Psoas muscle (tissue), 8 donors: ENCODE results near the gene AP5Z1. TPM values are rescaled to one million over a fixed set of nuclear protein-coding genes. Genes with fewer than 3 reads are reported as not detected.

Experiments
- ATAC-seq, 4 donors: fragments of 200-7000 bp; cut with Tn5 transposase; one replicate each; pipeline ENCODE4 v1.9.1; 2020; ENCODE audit warnings: moderate library complexity in 3 of 4, mild to moderate bottlenecking in 2 of 4
- DNase-seq, 2 donors: peaks; one replicate each; pipeline ENCODE4 v3.0.0-alpha.2; 2020
- H3K27ac ChIP-seq: fragments of 200-600 bp; one replicate; pipeline ENCODE4 v1.8.0; 2022
- H3K27me3 ChIP-seq, 3 donors: fragments of 200-600 bp in 1 of 3; one replicate each; pipeline versions ENCODE4 v1.6.1 to v1.8.0; 2013 to 2022; ENCODE audit warnings: low read length in 2 of 3, mild to moderate bottlenecking in 2 of 3, moderate library complexity in 1 of 3; ENCODE audit not compliant: insufficient read depth in 3 of 3
- H3K36me3 ChIP-seq, 2 donors: fragments of 200-600 bp in 1 of 2; one replicate each; pipeline versions ENCODE4 v1.6.1 to v1.8.0; 2013 to 2022; ENCODE audit warnings: low read depth in 1 of 2, mild to moderate bottlenecking in 1 of 2, moderate library complexity in 1 of 2; ENCODE audit not compliant: insufficient read depth in 1 of 2
- H3K4me1 ChIP-seq: fragments of 200-600 bp; one replicate; pipeline ENCODE4 v1.8.0; 2022
- H3K4me3 ChIP-seq: fragments of 200-600 bp; one replicate; pipeline ENCODE4 v1.8.0; 2022; ENCODE audit warnings: mild to moderate bottlenecking
- H3K9me3 ChIP-seq: fragments of 200-600 bp; one replicate; pipeline ENCODE4 v1.8.0; 2022
- WGBS, 3 donors: extraction: QIAGEN DNeasy Blood & Tissue Kit; methylation state at CpG; one replicate each; pipeline versions ENCODE4 v1.1.6 to v1.1.7; 2013; 5-methylcytosine and 5-hydroxymethylcytosine counted together
- intact Hi-C, 2 donors: fragments of 100-400 bp; cut with DNase I; formaldehyde crosslinking; loops; one replicate each; pipeline versions ENCODE4 v1.11.0 to v1.14.2; 2022
- polyA plus RNA-seq, 3 donors: library from polyadenylated mRNA; stranded (reverse); fragments of 200-250 nt; gene quantifications; one replicate each; pipeline ENCODE4 v1.2.3, GENCODE V29; 2013
- total RNA-seq, 4 donors: library from RNA; stranded (reverse); fragmentation: NEBNext Ultra II Directional in 2 of 4; extraction: Animal tissue kit (Norgen Biotek cat#: 25700) in 2 of 4; gene quantifications; one replicate each; pipeline versions ENCODE4 v1.2.1 to v1.2.4, GENCODE V29; 2021 to 2023
- TF ChIP-seq, protein P1 (sequence below): fragments of 200-600 bp; IDR thresholded peaks from one replicate; pipeline ENCODE4 v1.8.0; 2022; ENCODE audit warnings: antibody characterized with exemption
- donor health status: healthy with polysubstance abuse.
- donor health status: DM: no; HTN: no; CAD: no; lungs with moderate emphysema.
- donor health status: Bipolar disorder and iron deficiency.
- donor health status: healthy.
- donor health status: DM: yes; HTN: yes; CAD: no.
- donor health status: DM: no; HTN: no; CAD: no.
- donor health status: DM: no; HTN: no; CAD: no.
- donor health status: DM: yes; HTN: yes; CAD: no.

AP5Z1 gene
- total and polyA plus RNA-seq, 7 donors, result 6.6 to 20.1 (median 12.1) TPM

DNA sequence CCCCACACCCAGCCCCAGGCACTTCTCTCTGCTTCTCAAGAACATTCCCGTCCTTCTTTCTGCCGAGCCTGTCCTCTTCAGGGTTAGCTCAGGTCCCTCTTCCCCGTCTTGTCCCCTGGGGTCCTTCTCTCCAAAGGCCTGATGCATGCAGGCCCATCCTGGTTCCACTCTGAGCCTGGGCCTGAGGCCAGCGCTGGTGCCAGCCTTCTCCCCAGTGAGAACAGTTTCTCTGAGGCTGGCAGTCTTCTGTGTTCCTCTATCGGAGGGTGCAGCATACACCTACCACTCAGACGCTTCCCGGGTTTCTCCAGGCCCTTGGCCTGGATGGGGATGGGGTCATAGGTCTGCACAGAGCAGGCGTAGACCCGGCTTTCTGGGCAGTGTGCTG, 14.6 kb downstream of the AP5Z1 start:
- Histone ChIP-seq H3K27ac (no peak overlapping the region), H3K4me1 (peaks cover 6% of the 10 kb centered on the region), H3K9me3 (no peaks in the 10 kb centered on the region), H3K27me3 (no peaks in the 10 kb centered on the region), H3K4me3 (no peak overlapping the region), H3K36me3 (peaks cover 2 to 66% of the 10 kb centered on the region in 2 donors)
- TF ChIP-seq, protein P1, sequence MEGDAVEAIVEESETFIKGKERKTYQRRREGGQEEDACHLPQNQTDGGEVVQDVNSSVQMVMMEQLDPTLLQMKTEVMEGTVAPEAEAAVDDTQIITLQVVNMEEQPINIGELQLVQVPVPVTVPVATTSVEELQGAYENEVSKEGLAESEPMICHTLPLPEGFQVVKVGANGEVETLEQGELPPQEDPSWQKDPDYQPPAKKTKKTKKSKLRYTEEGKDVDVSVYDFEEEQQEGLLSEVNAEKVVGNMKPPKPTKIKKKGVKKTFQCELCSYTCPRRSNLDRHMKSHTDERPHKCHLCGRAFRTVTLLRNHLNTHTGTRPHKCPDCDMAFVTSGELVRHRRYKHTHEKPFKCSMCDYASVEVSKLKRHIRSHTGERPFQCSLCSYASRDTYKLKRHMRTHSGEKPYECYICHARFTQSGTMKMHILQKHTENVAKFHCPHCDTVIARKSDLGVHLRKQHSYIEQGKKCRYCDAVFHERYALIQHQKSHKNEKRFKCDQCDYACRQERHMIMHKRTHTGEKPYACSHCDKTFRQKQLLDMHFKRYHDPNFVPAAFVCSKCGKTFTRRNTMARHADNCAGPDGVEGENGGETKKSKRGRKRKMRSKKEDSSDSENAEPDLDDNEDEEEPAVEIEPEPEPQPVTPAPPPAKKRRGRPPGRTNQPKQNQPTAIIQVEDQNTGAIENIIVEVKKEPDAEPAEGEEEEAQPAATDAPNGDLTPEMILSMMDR, result no peak
- intact Hi-C loops, result loop anchor here (5.0 to 10.0 kb wide), 2 partner anchors 92 to 295 kb away; partner anchors contain the start of gene RADIL (in 1 of the 2)
- no peak for ATAC-seq
- 82 to 84% (median 82%) methylated on average over 9 of the region's 9 CpGs for WGBS, 3 donors
- peak in 1 of 2 donors; percentile 39 for DNase-seq

DNA sequence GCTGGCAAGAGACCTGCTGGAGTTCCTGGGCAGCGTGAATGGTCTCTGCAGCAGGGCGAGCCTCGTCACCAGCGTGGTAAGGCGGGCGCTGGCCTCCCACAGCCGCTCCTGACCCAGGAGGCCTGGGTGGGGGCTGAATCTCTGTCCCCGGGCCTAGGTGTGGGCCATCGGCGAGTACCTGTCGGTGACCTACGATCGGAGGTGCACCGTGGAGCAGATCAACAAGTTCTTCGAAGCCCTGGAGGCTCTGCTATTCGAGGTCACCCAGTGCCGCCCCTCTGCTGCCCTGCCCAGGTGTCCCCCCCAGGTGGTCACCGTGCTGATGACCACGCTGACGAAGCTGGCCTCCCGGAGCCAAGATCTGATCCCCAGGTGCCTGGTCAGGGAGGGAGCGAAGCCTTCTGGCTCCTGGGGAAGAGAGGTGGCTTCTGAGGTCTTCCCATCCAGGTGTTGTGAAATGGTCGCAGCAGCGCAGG, 15.1 kb downstream of the AP5Z1 start:
- H3K4me1 ChIP-seq, result peaks cover 6% of the 10 kb centered on the region
- H3K4me3 ChIP-seq, result no peak overlapping the region
- peaks cover 2 to 61% of the 10 kb centered on the region in 2 donors for H3K36me3 ChIP-seq
- DNase-seq, result peak in 1 of 2 donors; percentile 53
- WGBS, 3 donors, result 92 to 97% (median 95%) methylated on average over 23 to 24 of the region's 24 CpGs
- H3K27me3 ChIP-seq, result no peaks in the 10 kb centered on the region
- no peak for ATAC-seq
- no peaks in the 10 kb centered on the region for H3K9me3 ChIP-seq
- intact Hi-C loops, result loop anchor here (5.0 to 10.0 kb wide), 2 partner anchors 92 to 294 kb away; partner anchors contain the start of gene RADIL (in 1 of the 2)
- H3K27ac ChIP-seq, result no peak overlapping the region
- TF ChIP-seq, protein P1, result no peak

DNA sequence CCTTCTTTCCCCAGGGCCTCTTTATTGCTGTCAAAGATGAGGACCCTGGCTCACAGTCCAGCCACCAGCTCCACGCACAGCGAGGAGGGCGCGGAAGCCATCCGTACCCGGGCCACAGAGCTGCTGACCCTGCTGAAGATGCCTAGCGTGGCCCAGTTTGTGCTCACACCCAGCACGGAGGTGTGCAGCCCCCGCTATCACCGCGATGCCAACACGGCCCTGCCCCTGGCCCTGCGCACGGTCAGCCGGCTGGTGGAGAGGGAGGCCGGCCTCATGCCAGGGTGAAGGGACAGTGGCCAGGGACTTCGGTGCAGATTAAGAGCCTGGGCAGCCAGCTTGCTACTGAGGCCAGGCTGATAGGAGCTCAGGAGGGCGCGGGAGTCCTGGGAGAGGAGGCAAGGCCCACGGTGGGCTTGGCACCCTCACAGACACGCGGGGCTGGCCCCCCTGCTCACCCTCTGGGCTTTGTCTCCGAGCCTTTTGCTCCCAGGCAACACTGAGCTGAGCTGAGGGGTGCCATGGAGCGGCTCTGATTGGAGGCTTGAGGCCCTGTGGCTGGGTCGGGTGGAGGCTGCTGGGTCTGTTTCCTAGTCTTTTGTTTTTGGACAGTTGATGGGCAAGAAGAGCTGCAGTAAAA, 15.8 kb downstream of the AP5Z1 start:
- WGBS, 3 donors, result 92 to 93% (median 93%) methylated on average over 25 of the region's 25 CpGs
- intact Hi-C loops, result loop anchor here (5.0 to 10.0 kb wide), 2 partner anchors 91 to 294 kb away; partner anchors contain the start of gene RADIL (in 1 of the 2)
- Histone ChIP-seq H3K27me3 (no peaks in the 10 kb centered on the region), H3K27ac (no peak overlapping the region), H3K36me3 (peaks cover 2 to 54% of the 10 kb centered on the region in 2 donors), H3K9me3 (no peaks in the 10 kb centered on the region), H3K4me3 (no peak overlapping the region), H3K4me1 (peaks cover 6% of the 10 kb centered on the region)
- TF ChIP-seq, protein P1, result no peak
- no peak for ATAC-seq
- DNase-seq, result peak in 1 of 2 donors; percentile 56

DNA sequence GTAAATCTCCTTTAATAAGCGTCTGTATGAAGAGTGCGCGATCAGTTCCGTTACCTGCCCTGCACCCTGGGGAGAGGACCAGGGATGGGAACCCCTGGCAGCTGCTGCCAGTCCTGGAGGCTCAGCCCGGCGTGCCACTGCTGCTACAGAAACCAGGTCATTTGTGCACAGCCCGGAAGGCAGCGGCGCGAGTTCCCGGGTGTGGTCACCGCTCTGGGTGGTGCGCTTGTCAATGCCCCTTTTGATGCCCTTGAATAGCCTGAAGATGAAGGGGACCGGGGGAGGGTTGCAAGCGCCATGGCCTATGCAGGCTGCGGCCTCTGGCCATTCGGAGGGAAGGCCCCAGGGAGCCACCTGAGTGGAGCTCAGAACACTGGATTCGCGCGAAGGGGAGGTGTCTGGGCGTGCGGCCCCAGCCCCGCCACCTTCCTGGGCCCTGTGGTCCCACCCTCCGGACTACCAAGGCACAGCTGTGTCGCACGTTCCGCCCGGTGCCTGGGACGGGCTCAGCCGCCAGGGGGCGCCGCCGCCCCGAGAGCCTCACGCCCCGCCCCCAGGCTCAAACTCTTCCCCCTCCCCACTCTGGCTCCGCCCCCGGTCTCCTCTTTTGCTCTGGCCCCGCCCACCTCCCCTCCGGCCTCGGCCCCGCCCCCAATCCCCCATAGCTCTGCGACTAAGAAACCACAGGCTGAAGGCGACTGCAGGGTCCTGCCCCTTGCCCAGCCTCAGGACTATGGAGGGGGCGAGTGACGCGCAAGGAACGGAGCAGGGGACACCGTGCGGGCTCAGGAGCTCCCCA, 16.5 kb downstream of the AP5Z1 start:
- peaks cover 6% of the 10 kb centered on the region for H3K4me1 ChIP-seq
- no peaks in the 10 kb centered on the region for H3K27me3 ChIP-seq
- H3K4me3 ChIP-seq, result peak overlapping the region; percentile 61
- peaks cover 2 to 47% of the 10 kb centered on the region in 2 donors for H3K36me3 ChIP-seq
- TF ChIP-seq, protein P1, result peak; percentile 79
- ATAC-seq (peak; percentile 71 to 93 (median 85)), DNase-seq (peak; percentile 74 to 92)
- WGBS, 3 donors, result 45 to 56% (median 54%) methylated on average over 41 to 50 of the region's 50 CpGs
- intact Hi-C loops, result loop anchor here (5.0 to 10.0 kb wide), 2 partner anchors 90 to 293 kb away; partner anchors contain the start of gene RADIL (in 1 of the 2)
- H3K27ac ChIP-seq, result peak overlapping the region; percentile 4
- H3K9me3 ChIP-seq, result no peaks in the 10 kb centered on the region
